Activated naive CD4-positive, alpha-beta T cell (primary cell): Measurements from ENCODE around the gene TIGD1.

Source experiments
- DNase-seq, 4 experiments: peaks; one replicate each; lab custom pipeline; 2025; lab: John Stamatoyannopoulos, UW

The TIGD1 gene

DNA sequence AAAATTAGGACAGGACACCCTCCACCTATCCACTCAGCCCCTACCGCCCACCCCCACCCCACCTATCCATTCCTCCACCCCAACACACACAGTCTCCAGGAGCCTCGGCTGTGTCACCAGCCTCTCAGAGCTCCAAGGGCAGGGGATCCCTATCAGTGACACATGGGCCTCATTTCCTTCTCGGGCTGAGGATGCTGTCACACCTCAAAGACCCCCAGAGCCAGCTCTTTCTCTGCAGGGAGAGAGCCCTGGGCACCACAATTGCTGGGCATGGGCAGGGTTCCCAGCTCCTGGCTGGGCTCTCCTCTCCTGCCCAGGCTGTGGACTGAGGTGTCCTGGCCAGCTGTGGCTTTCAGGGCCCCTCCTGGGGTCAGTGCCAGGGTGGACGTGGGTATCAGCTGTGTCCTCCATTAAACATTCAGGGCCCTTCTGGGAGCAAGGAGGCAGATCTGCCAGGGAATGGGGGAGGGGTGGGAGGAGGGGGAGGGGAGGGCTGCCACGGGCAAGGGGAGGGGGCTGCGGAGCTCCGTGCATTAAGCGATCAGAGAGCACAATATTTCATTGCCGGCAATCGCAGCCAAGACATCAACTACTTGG, 48.5 kb downstream of the TIGD1 start:
- DNase-seq = no peak

DNA sequence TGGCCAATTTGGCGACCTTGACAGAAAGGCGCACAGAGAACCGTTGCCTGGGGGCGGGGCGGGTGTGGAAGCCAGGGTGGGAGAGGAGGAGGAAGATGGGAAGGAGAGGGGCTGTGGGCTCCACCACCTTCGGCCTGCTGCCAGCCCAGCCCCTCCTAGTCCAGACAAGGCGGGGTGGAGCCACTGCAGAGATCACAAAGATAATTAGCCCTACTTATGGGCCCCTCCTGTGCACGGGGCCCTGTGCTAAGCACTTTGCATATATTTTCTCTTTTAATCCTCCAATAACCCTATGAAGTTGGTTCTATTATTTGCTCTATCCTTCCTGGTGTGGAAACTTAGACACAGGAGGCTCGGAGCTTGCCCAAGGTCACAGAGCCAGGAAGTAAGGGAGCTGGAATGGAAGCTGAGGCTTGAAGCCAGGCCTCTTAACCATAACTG, 49.0 kb downstream of the TIGD1 start:
- no peak for DNase-seq

DNA sequence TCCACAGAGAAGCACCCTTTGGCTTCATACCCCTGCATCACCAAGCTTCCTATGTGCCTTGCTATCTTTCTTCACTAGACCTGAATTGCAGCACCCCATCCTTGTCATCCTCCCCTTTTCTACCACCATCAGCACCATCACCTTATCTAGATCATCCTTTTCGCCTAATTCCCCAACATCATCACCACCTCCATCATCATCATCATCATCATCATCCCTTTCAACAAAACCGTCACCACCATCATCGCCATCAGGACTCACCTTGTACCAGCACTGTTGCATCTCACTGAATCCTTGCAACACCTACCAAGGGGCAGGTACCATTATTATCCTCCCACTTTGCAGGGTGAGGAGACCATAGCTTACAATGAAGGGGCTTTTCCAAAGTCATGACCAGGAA, 51.9 kb downstream of the TIGD1 start:
- no peak for DNase-seq
